Right lobe of liver (tissue), 4 donors: ENCODE results near the gene MTF1.

ENCODE experiments used
- CTCF ChIP-seq, 4 donors: fragments of 200-600 bp in 3 of 4; fragments of 450-650 bp in 1 of 4; IDR thresholded peaks; one replicate each; pipeline versions ENCODE4 v1.5.1 to v1.8.0; 2016 to 2022; ENCODE audit warnings: antibody characterized with exemption in 4 of 4, mild to moderate bottlenecking in 2 of 4
- POLR2A ChIP-seq: fragments of 450-650 bp; IDR thresholded peaks from one replicate; pipeline ENCODE4 v1.6.1; 2017; ENCODE audit warnings: antibody characterized with exemption, mild to moderate bottlenecking
- donor health status: DM: no; HTN: no; CAD: no.
- donor health status: DM: no; HTN: no; CAD: no.
- donor health status: DM: no; HTN: yes; CAD: no.

GRCh38 chr1:37797750-37798345, 61.5 kb downstream of the MTF1 start:
- no peak for TF ChIP-seq POLR2A
- TF ChIP-seq CTCF (IDR thresholded peaks at IDR 0.05) = no peak
